ENCODE measurements around the gene CRX. TPM values are rescaled to one million over a fixed set of nuclear protein-coding genes. Genes with fewer than 3 reads are reported as not detected.

The CRX gene
- total RNA-seq, 3 donors from 2014 or later: not detected

- DNase-seq (ENCODE audit: low spot score in 2 of 2): no peak
- Histone ChIP-seq H3K4me1 (no peaks in the 10 kb centered on the region), H3K27me3 (peaks cover 0 to 6% of the 10 kb centered on the region in 2 donors), H3K27ac (no peak overlapping the region), H3K4me3 (no peak overlapping the region), H3K9me3 (no peaks in the 10 kb centered on the region), H3K36me3 (no peaks in the 10 kb centered on the region)
- intact Hi-C loops (cut with DNase I; ENCODE audit: low total_unique reads): no loop called here
- TF ChIP-seq POLR2AphosphoS5 (IDR thresholded peaks at IDR 0.05) (no peak), CTCF (IDR thresholded peaks at IDR 0.05) (no peak), POLR2A (IDR thresholded peaks at IDR 0.05) (no peak)
Observed at GRCh38 chr19:47882890-47883289, 61.2 kb downstream of the CRX start.

GRCh38 chr19:47885067-47885463, 63.3 kb downstream of the CRX start:
- TF ChIP-seq POLR2A (IDR thresholded peaks at IDR 0.05) (no peak), POLR2AphosphoS5 (IDR thresholded peaks at IDR 0.05) (no peak), CTCF (IDR thresholded peaks at IDR 0.05) (no peak)
- Histone ChIP-seq H3K27ac (no peak overlapping the region), H3K4me3 (no peak overlapping the region), H3K27me3 (peaks cover 0 to 6% of the 10 kb centered on the region in 2 donors), H3K4me1 (no peaks in the 10 kb centered on the region), H3K36me3 (no peaks in the 10 kb centered on the region), H3K9me3 (no peaks in the 10 kb centered on the region)
- intact Hi-C loops (cut with DNase I; ENCODE audit: low total_unique reads): no loop called here
- DNase-seq (ENCODE audit: low spot score in 2 of 2): no peak

DNA sequence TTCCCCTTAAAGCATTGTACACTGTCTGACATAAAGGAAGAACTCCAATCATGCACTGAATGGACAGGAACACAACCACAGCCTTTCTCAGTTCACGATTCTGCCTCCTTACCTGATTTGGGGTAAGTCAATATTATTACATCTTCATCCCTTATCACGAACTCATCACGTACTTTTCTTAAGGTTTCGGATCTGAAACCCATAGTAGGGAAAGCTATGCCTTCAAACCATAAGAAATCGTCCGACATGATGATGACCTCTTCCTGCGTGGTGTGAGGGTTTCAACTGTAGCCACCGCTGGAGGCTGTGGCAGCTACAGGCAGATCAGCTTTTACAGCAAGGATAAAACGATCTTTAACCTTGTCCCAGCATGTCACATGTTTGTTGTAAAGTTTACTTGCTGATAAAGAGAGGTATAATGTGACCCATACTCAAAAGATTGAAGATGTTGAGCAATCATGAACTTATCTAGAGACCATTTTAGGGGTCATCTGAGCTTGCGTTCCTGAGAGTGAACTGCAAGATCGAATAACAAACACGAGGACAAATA, 64.3 kb downstream of the CRX start, which contains the start of gene SULT2A1:
Gene SULT2A1 (minus strand): TSS at position 306 of the 550 bp plus-strand sequence. CDS start 58 bp downstream, at position 248.
- Histone ChIP-seq H3K36me3 (no peaks in the 10 kb centered on the region), H3K4me3 (no peak within 1 kb of the TSS), H3K27me3 (peaks cover 0 to 6% of the 10 kb centered on the region in 2 donors), H3K27ac (no peak within 1 kb of the TSS), H3K4me1 (no peaks in the 10 kb centered on the region), H3K9me3 (no peaks in the 10 kb centered on the region)
- DNase-seq (ENCODE audit: low spot score in 2 of 2): no peak
- intact Hi-C loops (cut with DNase I; ENCODE audit: low total_unique reads): no loop called here
- TF ChIP-seq CTCF (IDR thresholded peaks at IDR 0.05) (no peak), POLR2A (IDR thresholded peaks at IDR 0.05) (no peak), POLR2AphosphoS5 (IDR thresholded peaks at IDR 0.05) (no peak)

- H3K9me3 ChIP-seq: peaks cover 5 to 12% of the 10 kb centered on the region in 2 donors
- no peak overlapping the region for H3K27ac ChIP-seq
- no peaks in the 10 kb centered on the region for H3K4me1 ChIP-seq
- no peak overlapping the region for H3K4me3 ChIP-seq
- no peak for DNase-seq (ENCODE audit: low spot score in 2 of 2)
- TF ChIP-seq POLR2A (IDR thresholded peaks at IDR 0.05): no peak
- no peaks in the 10 kb centered on the region for H3K36me3 ChIP-seq
- peaks cover 0 to 2% of the 10 kb centered on the region in 2 donors for H3K27me3 ChIP-seq
- intact Hi-C loops (cut with DNase I; ENCODE audit: low total_unique reads): no loop called here
Observed at GRCh38 chr19:47890865-47891621, 69.3 kb downstream of the CRX start.

GRCh38 chr19:47891622-47891922, 69.8 kb downstream of the CRX start:
- no peaks in the 10 kb centered on the region for H3K27me3 ChIP-seq
- H3K27ac ChIP-seq: no peak overlapping the region
- no peak overlapping the region for H3K4me3 ChIP-seq
- no peaks in the 10 kb centered on the region for H3K36me3 ChIP-seq
- H3K4me1 ChIP-seq: no peaks in the 10 kb centered on the region
- peaks cover 5 to 15% of the 10 kb centered on the region in 2 donors for H3K9me3 ChIP-seq
- intact Hi-C loops (cut with DNase I; ENCODE audit: low total_unique reads): no loop called here
- TF ChIP-seq POLR2A (IDR thresholded peaks at IDR 0.05) (no peak), CTCF (IDR thresholded peaks at IDR 0.05) (no peak), POLR2AphosphoS5 (IDR thresholded peaks at IDR 0.05) (no peak)
- no peak for DNase-seq (ENCODE audit: low spot score in 2 of 2)

Data from breast epithelium (tissue), 4 donors.